HepG2 (cell line): ENCODE measurements around the gene SH3GL1. TPM values are rescaled to one million over a fixed set of nuclear protein-coding genes. Genes with fewer than 3 reads are reported as not detected.

ENCODE experiments used
- AGO2 ChIP-seq: fragments of 200-400 bp; formaldehyde crosslinking; optimal IDR thresholded peaks from 2 replicates; pipeline ENCODE3; 2017; ENCODE audit warnings: mild to moderate bottlenecking, low read depth, low read length, moderate library complexity
- DMAP1 ChIP-seq: IDR thresholded peaks from 2 replicates; pipeline ENCODE4 v1.6.1; 2016
- FOXO1 ChIP-seq: sonication (generic); formaldehyde crosslinking; IDR thresholded peaks from 2 replicates; pipeline ENCODE4 v1.4.0; 2020; ENCODE audit warnings: missing genetic modification reagents
- MIXL1 ChIP-seq: IDR thresholded peaks from 2 replicates; pipeline ENCODE4 v1.6.1; 2016
- RFX5 ChIP-seq: IDR thresholded peaks from 2 replicates; pipeline ENCODE4 v1.6.1; 2011; ENCODE audit warnings: low read depth, low read length, improper control_type of control experiment
- SNRNP70 ChIP-seq: fragments of 200-400 bp; formaldehyde crosslinking; IDR thresholded peaks from 2 replicates; pipeline ENCODE4 v1.6.1; 2017; ENCODE audit warnings: mild to moderate bottlenecking, low read depth, low read length, moderate library complexity
- TMF1 ChIP-seq: sonication (generic); formaldehyde crosslinking; IDR thresholded peaks from 2 replicates; pipeline ENCODE4 v1.8.1; 2022; ENCODE audit warnings: low read depth, missing genetic modification reagents
- ZNF10 ChIP-seq: sonication (generic); formaldehyde crosslinking; IDR thresholded peaks from 2 replicates; pipeline ENCODE4 v1.4.0; 2020; ENCODE audit warnings: mild to moderate bottlenecking, low read depth, missing genetic modification reagents, borderline replicate concordance
- ZNF12 ChIP-seq: sonication (generic); formaldehyde crosslinking; IDR thresholded peaks from 2 replicates; pipeline ENCODE4 v1.5.0; 2020; ENCODE audit warnings: missing genetic modification reagents
- ZNF121 ChIP-seq: sonication (generic); formaldehyde crosslinking; IDR thresholded peaks from 2 replicates; pipeline ENCODE4 v1.5.0; 2020; ENCODE audit warnings: mild to moderate bottlenecking, missing genetic modification reagents
- ZNF230 ChIP-seq: sonication (generic); formaldehyde crosslinking; IDR thresholded peaks from 2 replicates; pipeline ENCODE4 v1.4.0; 2020; ENCODE audit warnings: mild to moderate bottlenecking, missing genetic modification reagents
- ZNF644 ChIP-seq: IDR thresholded peaks from 2 replicates; pipeline ENCODE4 v1.6.1; 2016; ENCODE audit warnings: low read depth
- ZNF720 ChIP-seq: sonication (generic); formaldehyde crosslinking; IDR thresholded peaks from 2 replicates; pipeline ENCODE4 v1.4.0; 2020; ENCODE audit warnings: missing genetic modification reagents
- polyA plus RNA-seq, 8 experiments: library from polyadenylated mRNA; depleted of rRNA in 3 of 8; stranded (reverse) in 7 of 8; unstranded in 1 of 8; fragments of >200 nt; fragmentation: Illumina TruSeq in 4 of 8; extraction: Trizol in 4 of 8; gene quantifications; 2 replicates each; pipeline versions ENCODE4 v1.2.1 to v1.2.3, GENCODE V29; 2011 to 2016; ENCODE audit warnings: low read depth in 4 of 8, missing spikeins in 1 of 8, mixed read lengths in 1 of 8; ENCODE audit not compliant: insufficient read depth in 1 of 8
- total RNA-seq, 5 experiments: library from RNA; depleted of rRNA; stranded (reverse); fragments of >200 nt; fragmentation: Illumina TruSeq; extraction: Trizol; gene quantifications; 2 replicates each; pipeline ENCODE4 v1.2.3, GENCODE V29; 2016; ENCODE audit warnings: low read depth in 1 of 5
- TF ChIP-seq, protein P1 (sequence below): sonication (generic); formaldehyde crosslinking; IDR thresholded peaks from 2 replicates; pipeline ENCODE4 v1.4.0; 2020; ENCODE audit warnings: missing genetic modification reagents; ENCODE audit errors: not compliant biosample characterization
- TF ChIP-seq, protein P2 (sequence below): sonication (generic); formaldehyde crosslinking; IDR thresholded peaks from 2 replicates; pipeline ENCODE4 v1.5.0; 2020; ENCODE audit warnings: mild to moderate bottlenecking, missing genetic modification reagents, borderline replicate concordance
- TF ChIP-seq, protein P3 (sequence below): sonication (generic); formaldehyde crosslinking; IDR thresholded peaks from 2 replicates; pipeline ENCODE4 v1.5.0; 2020; ENCODE audit warnings: missing genetic modification reagents
- TF ChIP-seq, protein P4 (sequence below), 2 experiments: IDR thresholded peaks; 2 replicates each; pipeline ENCODE4 v1.6.1; 2011 to 2012; ENCODE audit warnings: low read length in 2 of 2, borderline replicate concordance in 1 of 2, low read depth in 1 of 2, mild to moderate bottlenecking in 1 of 2, moderate library complexity in 1 of 2
- TF ChIP-seq, protein P5 (sequence below): sonication (generic); formaldehyde crosslinking; IDR thresholded peaks from 2 replicates; pipeline ENCODE4 v1.5.0; 2020; ENCODE audit warnings: mild to moderate bottlenecking, missing genetic modification reagents, borderline replicate concordance

SH3GL1 gene
- total and polyA plus RNA-seq, 2 of the 13 experiments (the other 11 are each of a cell fraction or from before 2014, with no cell fraction given) = 33.0 to 45.1 TPM

DNA sequence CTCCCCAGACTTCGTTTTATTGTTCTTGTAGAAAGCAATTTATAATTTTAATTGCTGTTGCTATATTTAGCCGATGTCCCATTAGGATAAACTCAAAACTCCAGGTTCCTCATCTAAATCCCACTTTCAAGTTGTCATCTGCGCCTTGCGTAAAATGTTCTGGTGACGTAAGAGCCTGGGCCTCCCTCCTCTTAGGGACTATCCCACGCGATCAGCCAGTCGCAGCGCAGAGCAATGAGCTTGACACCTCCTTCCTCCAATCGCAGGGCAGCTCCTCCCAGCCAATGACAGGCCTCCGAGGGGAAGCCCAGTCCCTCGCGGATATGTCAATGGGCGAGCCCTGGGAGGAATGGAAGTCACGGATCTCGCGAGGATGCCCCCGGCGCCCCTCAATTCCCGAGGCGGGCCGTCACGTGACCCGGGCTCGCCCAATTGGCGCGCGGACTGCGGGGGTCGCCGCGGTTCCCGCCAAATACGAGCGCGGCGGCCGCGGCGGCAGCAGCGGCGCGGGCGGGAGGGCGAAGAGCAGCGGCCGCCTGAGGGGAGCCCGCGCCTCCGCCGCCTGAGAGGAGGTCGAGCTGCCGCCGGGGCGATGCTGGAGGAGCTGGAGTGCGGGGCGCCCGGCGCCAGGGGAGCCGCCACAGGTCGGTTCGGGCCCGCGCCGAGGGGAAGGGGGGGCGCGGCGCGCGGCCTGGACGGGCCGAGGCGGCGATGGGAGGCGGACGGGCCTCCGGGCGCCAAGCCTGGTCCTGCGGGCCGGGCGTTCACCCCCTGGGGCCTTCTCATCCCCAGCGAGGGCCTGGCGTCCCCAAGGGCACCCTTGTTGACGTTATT, 2.0 kb upstream of the SH3GL1 start, which contains the start of gene CHAF1A (continued):
- TF ChIP-seq ZNF644 (CRISPR knock-in tag) = no peak
- TF ChIP-seq, protein P1, sequence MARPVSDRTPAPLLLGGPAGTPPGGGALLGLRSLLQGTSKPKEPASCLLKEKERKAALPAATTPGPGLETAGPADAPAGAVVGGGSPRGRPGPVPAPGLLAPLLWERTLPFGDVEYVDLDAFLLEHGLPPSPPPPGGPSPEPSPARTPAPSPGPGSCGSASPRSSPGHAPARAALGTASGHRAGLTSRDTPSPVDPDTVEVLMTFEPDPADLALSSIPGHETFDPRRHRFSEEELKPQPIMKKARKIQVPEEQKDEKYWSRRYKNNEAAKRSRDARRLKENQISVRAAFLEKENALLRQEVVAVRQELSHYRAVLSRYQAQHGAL (CRISPR knock-in tag) = no peak
- no peak for TF ChIP-seq ZNF720
- no peak for TF ChIP-seq MIXL1 (CRISPR knock-in tag)
- TF ChIP-seq, protein P2, sequence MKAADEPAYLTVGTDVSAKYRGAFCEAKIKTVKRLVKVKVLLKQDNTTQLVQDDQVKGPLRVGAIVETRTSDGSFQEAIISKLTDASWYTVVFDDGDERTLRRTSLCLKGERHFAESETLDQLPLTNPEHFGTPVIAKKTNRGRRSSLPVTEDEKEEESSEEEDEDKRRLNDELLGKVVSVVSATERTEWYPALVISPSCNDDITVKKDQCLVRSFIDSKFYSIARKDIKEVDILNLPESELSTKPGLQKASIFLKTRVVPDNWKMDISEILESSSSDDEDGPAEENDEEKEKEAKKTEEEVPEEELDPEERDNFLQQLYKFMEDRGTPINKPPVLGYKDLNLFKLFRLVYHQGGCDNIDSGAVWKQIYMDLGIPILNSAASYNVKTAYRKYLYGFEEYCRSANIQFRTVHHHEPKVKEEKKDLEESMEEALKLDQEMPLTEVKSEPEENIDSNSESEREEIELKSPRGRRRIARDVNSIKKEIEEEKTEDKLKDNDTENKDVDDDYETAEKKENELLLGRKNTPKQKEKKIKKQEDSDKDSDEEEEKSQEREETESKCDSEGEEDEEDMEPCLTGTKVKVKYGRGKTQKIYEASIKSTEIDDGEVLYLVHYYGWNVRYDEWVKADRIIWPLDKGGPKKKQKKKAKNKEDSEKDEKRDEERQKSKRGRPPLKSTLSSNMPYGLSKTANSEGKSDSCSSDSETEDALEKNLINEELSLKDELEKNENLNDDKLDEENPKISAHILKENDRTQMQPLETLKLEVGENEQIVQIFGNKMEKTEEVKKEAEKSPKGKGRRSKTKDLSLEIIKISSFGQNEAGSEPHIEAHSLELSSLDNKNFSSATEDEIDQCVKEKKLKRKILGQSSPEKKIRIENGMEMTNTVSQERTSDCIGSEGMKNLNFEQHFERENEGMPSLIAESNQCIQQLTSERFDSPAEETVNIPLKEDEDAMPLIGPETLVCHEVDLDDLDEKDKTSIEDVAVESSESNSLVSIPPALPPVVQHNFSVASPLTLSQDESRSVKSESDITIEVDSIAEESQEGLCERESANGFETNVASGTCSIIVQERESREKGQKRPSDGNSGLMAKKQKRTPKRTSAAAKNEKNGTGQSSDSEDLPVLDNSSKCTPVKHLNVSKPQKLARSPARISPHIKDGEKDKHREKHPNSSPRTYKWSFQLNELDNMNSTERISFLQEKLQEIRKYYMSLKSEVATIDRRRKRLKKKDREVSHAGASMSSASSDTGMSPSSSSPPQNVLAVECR (CRISPR knock-in tag) = peak; percentile 86; the same call in 1 of the 2 replicates
- TF ChIP-seq ZNF230 (CRISPR knock-in tag) = no peak; the same call in 1 of the 2 replicates
- TF ChIP-seq RFX5 = peak; percentile 71; the same call in 1 of the 2 replicates
- TF ChIP-seq, protein P3, sequence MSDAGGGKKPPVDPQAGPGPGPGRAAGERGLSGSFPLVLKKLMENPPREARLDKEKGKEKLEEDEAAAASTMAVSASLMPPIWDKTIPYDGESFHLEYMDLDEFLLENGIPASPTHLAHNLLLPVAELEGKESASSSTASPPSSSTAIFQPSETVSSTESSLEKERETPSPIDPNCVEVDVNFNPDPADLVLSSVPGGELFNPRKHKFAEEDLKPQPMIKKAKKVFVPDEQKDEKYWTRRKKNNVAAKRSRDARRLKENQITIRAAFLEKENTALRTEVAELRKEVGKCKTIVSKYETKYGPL (CRISPR knock-in tag) = no peak
- TF ChIP-seq FOXO1 (CRISPR knock-in tag) = no peak
- no peak for TF ChIP-seq ZNF10 (CRISPR knock-in tag)
- TF ChIP-seq, protein P4, sequence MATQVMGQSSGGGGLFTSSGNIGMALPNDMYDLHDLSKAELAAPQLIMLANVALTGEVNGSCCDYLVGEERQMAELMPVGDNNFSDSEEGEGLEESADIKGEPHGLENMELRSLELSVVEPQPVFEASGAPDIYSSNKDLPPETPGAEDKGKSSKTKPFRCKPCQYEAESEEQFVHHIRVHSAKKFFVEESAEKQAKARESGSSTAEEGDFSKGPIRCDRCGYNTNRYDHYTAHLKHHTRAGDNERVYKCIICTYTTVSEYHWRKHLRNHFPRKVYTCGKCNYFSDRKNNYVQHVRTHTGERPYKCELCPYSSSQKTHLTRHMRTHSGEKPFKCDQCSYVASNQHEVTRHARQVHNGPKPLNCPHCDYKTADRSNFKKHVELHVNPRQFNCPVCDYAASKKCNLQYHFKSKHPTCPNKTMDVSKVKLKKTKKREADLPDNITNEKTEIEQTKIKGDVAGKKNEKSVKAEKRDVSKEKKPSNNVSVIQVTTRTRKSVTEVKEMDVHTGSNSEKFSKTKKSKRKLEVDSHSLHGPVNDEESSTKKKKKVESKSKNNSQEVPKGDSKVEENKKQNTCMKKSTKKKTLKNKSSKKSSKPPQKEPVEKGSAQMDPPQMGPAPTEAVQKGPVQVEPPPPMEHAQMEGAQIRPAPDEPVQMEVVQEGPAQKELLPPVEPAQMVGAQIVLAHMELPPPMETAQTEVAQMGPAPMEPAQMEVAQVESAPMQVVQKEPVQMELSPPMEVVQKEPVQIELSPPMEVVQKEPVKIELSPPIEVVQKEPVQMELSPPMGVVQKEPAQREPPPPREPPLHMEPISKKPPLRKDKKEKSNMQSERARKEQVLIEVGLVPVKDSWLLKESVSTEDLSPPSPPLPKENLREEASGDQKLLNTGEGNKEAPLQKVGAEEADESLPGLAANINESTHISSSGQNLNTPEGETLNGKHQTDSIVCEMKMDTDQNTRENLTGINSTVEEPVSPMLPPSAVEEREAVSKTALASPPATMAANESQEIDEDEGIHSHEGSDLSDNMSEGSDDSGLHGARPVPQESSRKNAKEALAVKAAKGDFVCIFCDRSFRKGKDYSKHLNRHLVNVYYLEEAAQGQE (IDR thresholded peaks at IDR 0.05; ENCODE audit: borderline replicate concordance in 1 of 2, low read depth in 1 of 2, low read length in 2 of 2) = no peak
- TF ChIP-seq ZNF12 (CRISPR knock-in tag) = no peak
- TF ChIP-seq, protein P5, sequence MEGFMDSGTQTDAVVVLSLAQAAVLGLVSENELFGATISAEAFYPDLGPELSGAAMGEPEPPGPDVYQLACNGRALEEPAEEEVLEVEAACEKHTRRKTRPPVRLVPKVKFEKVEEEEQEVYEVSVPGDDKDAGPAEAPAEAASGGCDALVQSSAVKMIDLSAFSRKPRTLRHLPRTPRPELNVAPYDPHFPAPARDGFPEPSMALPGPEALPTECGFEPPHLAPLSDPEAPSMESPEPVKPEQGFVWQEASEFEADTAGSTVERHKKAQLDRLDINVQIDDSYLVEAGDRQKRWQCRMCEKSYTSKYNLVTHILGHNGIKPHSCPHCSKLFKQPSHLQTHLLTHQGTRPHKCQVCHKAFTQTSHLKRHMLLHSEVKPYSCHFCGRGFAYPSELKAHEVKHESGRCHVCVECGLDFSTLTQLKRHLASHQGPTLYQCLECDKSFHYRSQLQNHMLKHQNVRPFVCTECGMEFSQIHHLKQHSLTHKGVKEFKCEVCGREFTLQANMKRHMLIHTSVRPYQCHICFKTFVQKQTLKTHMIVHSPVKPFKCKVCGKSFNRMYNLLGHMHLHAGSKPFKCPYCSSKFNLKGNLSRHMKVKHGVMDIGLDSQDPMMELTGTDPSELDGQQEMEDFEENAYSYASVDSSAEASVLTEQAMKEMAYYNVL = no peak
- TF ChIP-seq TMF1 (CRISPR knock-in tag) = peak; percentile 91
- no peak for TF ChIP-seq ZNF121
- no peak for TF ChIP-seq SNRNP70
- no peak for TF ChIP-seq DMAP1 (CRISPR knock-in tag)
- peak; percentile 63 for TF ChIP-seq AGO2
